Neural cell (in vitro differentiated cells): ENCODE data around the gene SLC41A3. TPM values are rescaled to one million over a fixed set of nuclear protein-coding genes. Genes with fewer than 3 reads are reported as not detected.

ENCODE experiments used
- H2AFZ ChIP-seq: fragments of 200-600, 300-800 bp; sonication (generic), shearing (Covaris generic); 2 replicates; pipeline ENCODE4 v1.6.0; 2014; ENCODE audit warnings: low read depth, mild to moderate bottlenecking, antibody characterized with exemption, low read length, moderate library complexity
- H3F3A ChIP-seq: fragments of 200-600 bp; shearing (Covaris generic); 2 replicates; pipeline ENCODE4 v1.6.1; 2016; ENCODE audit warnings: mild to moderate bottlenecking, moderate library complexity, mixed read lengths, antibody characterized with exemption, low read length; ENCODE audit not compliant: insufficient read depth, poor library complexity, severe bottlenecking
- H3K27ac ChIP-seq: fragments of 200-600, 300-800 bp; sonication (generic), shearing (Covaris generic); 2 replicates; pipeline ENCODE4 v1.5.1; 2014; ENCODE audit warnings: mild to moderate bottlenecking, low read length, moderate library complexity
- H3K27me3 ChIP-seq: fragments of 300-800, 200-600 bp; sonication (generic), shearing (Covaris generic); 2 replicates; pipeline ENCODE4 v1.6.0; 2014; ENCODE audit warnings: mild to moderate bottlenecking, low read depth, low read length, moderate library complexity; ENCODE audit not compliant: insufficient read depth
- H3K36me3 ChIP-seq: fragments of 300-800, 200-600 bp; sonication (generic), shearing (Covaris generic); 2 replicates; pipeline ENCODE4 v1.5.1; 2014; ENCODE audit warnings: mild to moderate bottlenecking, antibody characterized with exemption, low read length, moderate library complexity; ENCODE audit not compliant: insufficient read depth
- H3K4me2 ChIP-seq: fragments of 300-800, 200-600 bp; sonication (generic), shearing (Covaris generic); 2 replicates; pipeline ENCODE4 v1.6.0; 2014; ENCODE audit warnings: mild to moderate bottlenecking, low read length
- H3K4me3 ChIP-seq: fragments of 300-800, 200-600 bp; sonication (generic), shearing (Covaris generic); 2 replicates; pipeline ENCODE4 v1.5.1; 2014; ENCODE audit warnings: mild to moderate bottlenecking, low read length, moderate library complexity
- H3K79me2 ChIP-seq: fragments of 200-600 bp; shearing (Covaris generic); replicated peaks from 2 replicates; pipeline ENCODE4 v1.6.0; 2014; ENCODE audit warnings: mild to moderate bottlenecking, low read length, moderate library complexity; ENCODE audit not compliant: insufficient read depth
- H3K9ac ChIP-seq: fragments of 300-800, 200-600 bp; sonication (generic), shearing (Covaris generic); 2 replicates; pipeline ENCODE4 v1.6.1; 2016; ENCODE audit warnings: mild to moderate bottlenecking, low read length, mixed read lengths
- H3K9me2 ChIP-seq: fragments of 200-600 bp; shearing (Covaris generic); 2 replicates; pipeline ENCODE4 v1.6.1; 2016; ENCODE audit warnings: mild to moderate bottlenecking, low read length, mixed read lengths; ENCODE audit not compliant: insufficient read depth
- H3K9me3 ChIP-seq: fragments of 200-600, 300-800 bp; sonication (generic), shearing (Covaris generic); 2 replicates; pipeline ENCODE4 v1.6.1; 2016; ENCODE audit warnings: mild to moderate bottlenecking, mixed run types, low read length, moderate library complexity, mixed read lengths
- H4K20me1 ChIP-seq: fragments of 200-600 bp; shearing (Covaris generic); 2 replicates; pipeline ENCODE4 v1.6.1; 2016; ENCODE audit warnings: mild to moderate bottlenecking, mixed run types; ENCODE audit not compliant: insufficient read depth
- CTCF ChIP-seq: fragments of 450-650 bp; IDR thresholded peaks from 2 replicates; pipeline ENCODE4 v1.5.1; 2014; ENCODE audit warnings: antibody characterized with exemption, mild to moderate bottlenecking, moderate library complexity; ENCODE audit not compliant: poor library complexity, severe bottlenecking
- EP300 ChIP-seq: fragments of 450-650 bp; conservative IDR thresholded peaks from 2 replicates; pipeline ENCODE4 v1.6.1; 2014; ENCODE audit warnings: antibody characterized with exemption, mild to moderate bottlenecking, moderate library complexity; ENCODE audit not compliant: poor library complexity, severe bottlenecking
- EZH2 ChIP-seq: fragments of 200-600, 300-800 bp; shearing (Covaris generic), sonication (generic); IDR thresholded peaks from 2 replicates; pipeline ENCODE4 v1.6.1; 2014; ENCODE audit warnings: antibody characterized with exemption, low read length, borderline replicate concordance, mild to moderate bottlenecking; ENCODE audit not compliant: insufficient read depth, poor library complexity, severe bottlenecking
- MXI1 ChIP-seq: fragments of 450-650 bp; conservative IDR thresholded peaks from 2 replicates; pipeline ENCODE4 v1.6.1; 2014; ENCODE audit warnings: antibody characterized with exemption, mild to moderate bottlenecking; ENCODE audit not compliant: poor library complexity, severe bottlenecking
- POLR2AphosphoS5 ChIP-seq: IDR thresholded peaks from 2 replicates; pipeline ENCODE4 v1.6.1; 2012
- RAD21 ChIP-seq: fragments of 450-650 bp; conservative IDR thresholded peaks from 2 replicates; pipeline ENCODE4 v1.6.1; 2014; ENCODE audit warnings: antibody characterized with exemption, mild to moderate bottlenecking, moderate library complexity
- REST ChIP-seq: IDR thresholded peaks from 2 replicates; pipeline ENCODE4 v1.6.1; 2012; ENCODE audit warnings: borderline replicate concordance
- SMC3 ChIP-seq: fragments of 450-650 bp; conservative IDR thresholded peaks from 2 replicates; pipeline ENCODE4 v1.6.1; 2014; ENCODE audit warnings: antibody characterized with exemption, mild to moderate bottlenecking, moderate library complexity; ENCODE audit not compliant: poor library complexity
- TAF1 ChIP-seq: IDR thresholded peaks from 2 replicates; pipeline ENCODE4 v1.6.1; 2012; ENCODE audit warnings: low read depth
- polyA plus RNA-seq: library from polyadenylated mRNA; depleted of rRNA; stranded (reverse); fragments of >200 nt; gene quantifications from 2 replicates; pipeline ENCODE4 v1.2.3, GENCODE V29; 2014

The SLC41A3 gene
- polyA plus RNA-seq, 1 donor from 2014 or later, result 80.0 TPM

DNA sequence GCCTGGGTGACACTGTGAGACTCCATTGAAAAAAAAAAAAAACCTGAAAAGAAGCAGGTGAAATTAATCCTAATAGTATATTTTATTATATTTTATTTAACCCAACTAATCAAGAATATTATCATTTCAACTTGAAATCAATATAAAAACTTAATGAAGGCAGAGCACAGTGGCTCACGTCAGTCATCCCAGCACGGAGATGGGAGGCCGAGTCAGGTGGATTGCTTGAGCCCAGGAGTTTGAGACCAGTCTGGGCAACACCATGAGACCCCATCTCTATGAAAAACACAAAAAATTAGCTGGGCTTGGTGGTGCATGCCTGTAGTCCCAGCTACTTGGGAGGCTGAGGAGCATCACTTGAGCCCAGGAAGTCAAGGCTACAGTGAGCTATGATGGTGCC is 33.3 kb upstream of the SLC41A3 start:
- no peaks in the 10 kb centered on the region for H3K9me2 ChIP-seq

DNA sequence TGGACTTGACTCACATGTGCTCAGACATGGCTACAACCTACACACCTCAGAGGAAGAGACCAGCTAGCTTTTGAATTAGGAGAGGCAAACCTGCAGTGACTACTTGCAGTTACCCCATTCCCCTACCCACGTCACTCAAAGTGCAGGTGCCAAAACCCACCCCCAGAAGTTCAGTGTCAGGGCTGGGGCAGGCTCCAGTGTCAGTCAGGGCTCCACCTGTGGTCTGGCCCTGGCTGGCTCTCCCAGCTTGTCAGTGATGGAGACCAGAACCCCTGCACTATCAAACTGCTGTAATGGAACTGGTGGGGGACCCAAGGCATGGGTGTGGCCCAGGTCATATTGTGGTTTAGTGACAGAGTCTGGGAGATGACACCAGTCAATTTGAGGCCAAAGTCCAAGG is 32.6 kb upstream of the SLC41A3 start:
- H4K20me1 ChIP-seq, result no peaks in the 10 kb centered on the region
- no peaks in the 10 kb centered on the region for H3K27me3 ChIP-seq
- H3K9me2 ChIP-seq, result no peaks in the 10 kb centered on the region
- no peaks in the 10 kb centered on the region for H3K9me3 ChIP-seq
- H2AFZ ChIP-seq, result no peak overlapping the region
- no peak overlapping the region for H3K4me2 ChIP-seq
- H3K4me3 ChIP-seq, result no peak overlapping the region
- no peaks in the 10 kb centered on the region for H3K79me2 ChIP-seq
- H3K36me3 ChIP-seq, result no peaks in the 10 kb centered on the region
- H3K9ac ChIP-seq, result no peak overlapping the region
- H3K27ac ChIP-seq, result no peak overlapping the region
- H3F3A ChIP-seq, result no peaks in the 10 kb centered on the region
- TF ChIP-seq TAF1, result no peak
- no peak for TF ChIP-seq EP300
- TF ChIP-seq SMC3, result no peak
- no peak for TF ChIP-seq EZH2
- TF ChIP-seq POLR2AphosphoS5, result no peak
- TF ChIP-seq RAD21, result no peak
- TF ChIP-seq MXI1, result no peak
- no peak for TF ChIP-seq CTCF

More for the DNA sequence above, 33.3 kb upstream of the SLC41A3 start:
- Histone ChIP-seq H2AFZ (no peak overlapping the region), H3K9me3 (no peaks in the 10 kb centered on the region), H3K4me2 (no peak overlapping the region), H4K20me1 (no peaks in the 10 kb centered on the region), H3K79me2 (no peaks in the 10 kb centered on the region), H3K9ac (no peak overlapping the region), H3K36me3 (no peaks in the 10 kb centered on the region), H3K27ac (no peak overlapping the region), H3K4me3 (no peak overlapping the region), H3K27me3 (no peaks in the 10 kb centered on the region), H3F3A (no peaks in the 10 kb centered on the region)
- TF ChIP-seq REST (no peak), EZH2 (no peak), MXI1 (no peak), TAF1 (no peak), CTCF (no peak)
